ENCODE data around the gene TTL.

- TF ChIP-seq, protein P1, sequence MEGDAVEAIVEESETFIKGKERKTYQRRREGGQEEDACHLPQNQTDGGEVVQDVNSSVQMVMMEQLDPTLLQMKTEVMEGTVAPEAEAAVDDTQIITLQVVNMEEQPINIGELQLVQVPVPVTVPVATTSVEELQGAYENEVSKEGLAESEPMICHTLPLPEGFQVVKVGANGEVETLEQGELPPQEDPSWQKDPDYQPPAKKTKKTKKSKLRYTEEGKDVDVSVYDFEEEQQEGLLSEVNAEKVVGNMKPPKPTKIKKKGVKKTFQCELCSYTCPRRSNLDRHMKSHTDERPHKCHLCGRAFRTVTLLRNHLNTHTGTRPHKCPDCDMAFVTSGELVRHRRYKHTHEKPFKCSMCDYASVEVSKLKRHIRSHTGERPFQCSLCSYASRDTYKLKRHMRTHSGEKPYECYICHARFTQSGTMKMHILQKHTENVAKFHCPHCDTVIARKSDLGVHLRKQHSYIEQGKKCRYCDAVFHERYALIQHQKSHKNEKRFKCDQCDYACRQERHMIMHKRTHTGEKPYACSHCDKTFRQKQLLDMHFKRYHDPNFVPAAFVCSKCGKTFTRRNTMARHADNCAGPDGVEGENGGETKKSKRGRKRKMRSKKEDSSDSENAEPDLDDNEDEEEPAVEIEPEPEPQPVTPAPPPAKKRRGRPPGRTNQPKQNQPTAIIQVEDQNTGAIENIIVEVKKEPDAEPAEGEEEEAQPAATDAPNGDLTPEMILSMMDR (IDR thresholded peaks at IDR 0.05): no peak
- TF ChIP-seq POLR2A (IDR thresholded peaks at IDR 0.05): no peak
These were observed 90.0 kb downstream of the TTL start for GRCh38 chr2:112572005-112572404.
